Measurements from ENCODE around the gene ELN. TPM values are rescaled to one million over a fixed set of nuclear protein-coding genes. Genes with fewer than 3 reads are reported as not detected.

The ELN gene
- total and polyA plus RNA-seq, 9 of the 15 experiments (the other 6 are each of a cell fraction or from before 2014, with no cell fraction given), result 0.20 TPM; not detected in 8

- no peak for TF ChIP-seq ZBTB40 (IDR thresholded peaks at IDR 0.05)
- no peak for TF ChIP-seq ZBTB40 (CRISPR knock-in tag; IDR thresholded peaks at IDR 0.05)
- no peak for TF ChIP-seq IRF1 (CRISPR knock-in tag; IDR thresholded peaks at IDR 0.05; ENCODE audit: borderline replicate concordance)
Observed at GRCh38 chr7:74029991-74030415, 2.0 kb downstream of the ELN start (continued).
